Hematopoietic multipotent progenitor cell treated with erythropoietin and hydrocortisone succinate and interleukin-3 and kit ligand, for 4 days (in vitro differentiated cells): ENCODE data around the gene SLCO3A1.
A peak's percentile ranks its signal among the peaks of the same experiment; 100 is the strongest.

Experiments
- DNase-seq: peaks from one replicate; pipeline ENCODE4 v3.0.0-alpha.2; 2015

Gene SLCO3A1

GRCh38 chr15:91862891-91863504, 9.5 kb downstream of the SLCO3A1 start:
- no peak for DNase-seq

- DNase-seq = no peak
Measured at GRCh38 chr15:91863621-91864255, 10.2 kb downstream of the SLCO3A1 start.

- no peak for DNase-seq
Measured at GRCh38 chr15:91864664-91865063, 11.2 kb downstream of the SLCO3A1 start.

- DNase-seq = no peak
Measured at GRCh38 chr15:91865486-91865885, 12.0 kb downstream of the SLCO3A1 start.

- no peak for DNase-seq
Measured at GRCh38 chr15:91865950-91866349, 12.4 kb downstream of the SLCO3A1 start.

- peak; percentile 46 for DNase-seq
Measured at GRCh38 chr15:91866371-91866905, 12.9 kb downstream of the SLCO3A1 start.

GRCh38 chr15:91866971-91867372, 13.5 kb downstream of the SLCO3A1 start:
- DNase-seq = no peak

GRCh38 chr15:91867581-91868026, 14.1 kb downstream of the SLCO3A1 start:
- DNase-seq = no peak

- DNase-seq = peak; percentile 69
Measured at GRCh38 chr15:91870876-91871537, 17.5 kb downstream of the SLCO3A1 start.

- DNase-seq = no peak
Measured at GRCh38 chr15:91871837-91872236, 18.3 kb downstream of the SLCO3A1 start.

- DNase-seq = no peak
Measured at GRCh38 chr15:91872356-91873137, 19.0 kb downstream of the SLCO3A1 start.

GRCh38 chr15:91873138-91873536, 19.6 kb downstream of the SLCO3A1 start:
- no peak for DNase-seq

GRCh38 chr15:91874171-91874570, 20.7 kb downstream of the SLCO3A1 start:
- no peak for DNase-seq

- no peak for DNase-seq
Measured at GRCh38 chr15:91874992-91875660, 21.6 kb downstream of the SLCO3A1 start.

- DNase-seq = no peak
Measured at GRCh38 chr15:91876187-91876586, 22.7 kb downstream of the SLCO3A1 start.

- no peak for DNase-seq
Measured at GRCh38 chr15:91878319-91878870, 24.9 kb downstream of the SLCO3A1 start.

GRCh38 chr15:91879158-91879557, 25.6 kb downstream of the SLCO3A1 start:
- DNase-seq = no peak

GRCh38 chr15:91880373-91880772, 26.9 kb downstream of the SLCO3A1 start:
- peak; percentile 44 for DNase-seq

- DNase-seq = no peak
Measured at GRCh38 chr15:91881569-91882297, 28.2 kb downstream of the SLCO3A1 start.

GRCh38 chr15:91882858-91883586, 29.5 kb downstream of the SLCO3A1 start:
- DNase-seq = no peak

- DNase-seq = no peak
Measured at GRCh38 chr15:91884606-91885005, 31.1 kb downstream of the SLCO3A1 start.
